ENCODE data around the gene UST.

Gene UST

GRCh38 chr6:149053848-149054558, 307.2 kb downstream of the UST start:
- peak; percentile 64 for DNase-seq

GRCh38 chr6:149054559-149055194, 307.8 kb downstream of the UST start:
- no peak for DNase-seq

GRCh38 chr6:149055195-149055899, 308.5 kb downstream of the UST start:
- no peak for DNase-seq

- DNase-seq, result no peak
Measured at GRCh38 chr6:149056777-149057463, 310.1 kb downstream of the UST start.

GRCh38 chr6:149057464-149057840, 310.6 kb downstream of the UST start:
- no peak for DNase-seq

GRCh38 chr6:149059557-149059956, 312.7 kb downstream of the UST start:
- no peak for DNase-seq

- no peak for DNase-seq
Measured at GRCh38 chr6:149060300-149060984, 313.6 kb downstream of the UST start.

- peak; percentile 78 for DNase-seq
Measured at GRCh38 chr6:149060985-149061760, 314.3 kb downstream of the UST start.

- no peak for DNase-seq
Measured at GRCh38 chr6:149061930-149062329, 315.1 kb downstream of the UST start.

GRCh38 chr6:149062653-149063348, 316.0 kb downstream of the UST start:
- no peak for DNase-seq

GRCh38 chr6:149063468-149063867, 316.6 kb downstream of the UST start:
- peak; percentile 25 for DNase-seq

GRCh38 chr6:149064001-149064659, 317.3 kb downstream of the UST start:
- no peak for DNase-seq

GRCh38 chr6:149064660-149065015, 317.8 kb downstream of the UST start:
- DNase-seq, result no peak

GRCh38 chr6:149065121-149065520, 318.3 kb downstream of the UST start:
- DNase-seq, result no peak

- DNase-seq, result no peak
Measured at GRCh38 chr6:149065658-149066556, 319.1 kb downstream of the UST start.

- no peak for DNase-seq
Measured at GRCh38 chr6:149071997-149072396, 325.2 kb downstream of the UST start.

- DNase-seq, result no peak
Measured at GRCh38 chr6:149074832-149075258, 328.0 kb downstream of the UST start.

GRCh38 chr6:149075616-149076354, 329.0 kb downstream of the UST start:
- no peak for DNase-seq

GRCh38 chr6:149076355-149076734, 329.5 kb downstream of the UST start:
- no peak for DNase-seq

Data from NCI-H2171 (cell line).